Smooth muscle cell (in vitro differentiated cells): Measurements from ENCODE around the gene CXCR6. TPM values are rescaled to one million over a fixed set of nuclear protein-coding genes. Genes with fewer than 3 reads are reported as not detected.

Experiments
- DNase-seq: peaks from one replicate; lab custom pipeline; 2025; ENCODE audit not compliant: unreplicated experiment; lab: John Stamatoyannopoulos, UW
- H2AFZ ChIP-seq: fragments of 200-600 bp; sonication (generic); 2 replicates; pipeline ENCODE4 v1.6.0; 2016; ENCODE audit warnings: antibody characterized with exemption, low read depth, mild to moderate bottlenecking
- H3F3A ChIP-seq: fragments of 200-600 bp; sonication (generic); 2 replicates; pipeline ENCODE4 v1.6.0; 2017; ENCODE audit warnings: antibody characterized with exemption, low read depth
- H3K27ac ChIP-seq: fragments of 200-600 bp; sonication (generic); 2 replicates; pipeline ENCODE4 v1.5.1; 2016; ENCODE audit warnings: low read depth, mild to moderate bottlenecking
- H3K27me3 ChIP-seq: fragments of 200-600 bp; sonication (generic); 2 replicates; pipeline ENCODE4 v1.6.1; 2016; ENCODE audit warnings: low read depth, mild to moderate bottlenecking
- H3K36me3 ChIP-seq: fragments of 200-600 bp; sonication (generic); 2 replicates; pipeline ENCODE4 v1.5.1; 2016; ENCODE audit warnings: low read depth
- H3K4me1 ChIP-seq: fragments of 200-600 bp; sonication (generic); 2 replicates; pipeline ENCODE4 v1.5.1; 2016; ENCODE audit warnings: low read depth
- H3K4me2 ChIP-seq: fragments of 200-600 bp; sonication (generic); 2 replicates; pipeline ENCODE4 v1.6.0; 2016; ENCODE audit warnings: mild to moderate bottlenecking
- H3K4me3 ChIP-seq: fragments of 200-600 bp; sonication (generic); 2 replicates; pipeline ENCODE4 v1.5.1; 2016; ENCODE audit warnings: mild to moderate bottlenecking
- H3K79me2 ChIP-seq: fragments of 200-600 bp; sonication (generic); 2 replicates; pipeline ENCODE4 v1.6.0; 2016; ENCODE audit warnings: low read depth, mild to moderate bottlenecking
- H3K9ac ChIP-seq: fragments of 200-600 bp; sonication (generic); 2 replicates; pipeline ENCODE4 v1.6.0; 2016; ENCODE audit warnings: low read depth
- H3K9me3 ChIP-seq: fragments of 200-600 bp; sonication (generic); replicated peaks from 2 replicates; pipeline ENCODE4 v1.5.1; 2016; ENCODE audit warnings: low read depth
- H4K20me1 ChIP-seq: fragments of 200-600 bp; sonication (generic); 2 replicates; pipeline ENCODE4 v1.6.0; 2016; ENCODE audit warnings: low read depth
- CTCF ChIP-seq: fragments of 200-600 bp; sonication (generic); IDR thresholded peaks from 2 replicates; pipeline ENCODE4 v1.5.1; 2017; ENCODE audit warnings: borderline replicate concordance, mild to moderate bottlenecking, antibody characterized with exemption; ENCODE audit not compliant: insufficient read depth, poor library complexity, severe bottlenecking
- WGBS: methylation state at CpG from one replicate; pipeline ENCODE4 v1.1.7; 2016; ENCODE audit warnings: low lambda C conversion rate; 5-methylcytosine and 5-hydroxymethylcytosine counted together
- polyA plus RNA-seq: library from polyadenylated mRNA; unstranded; fragments of >200 nt; fragmentation: Nextera tagmentation; extraction: Ambion mirVana; gene quantifications from 2 replicates; pipeline ENCODE4 v1.2.1, GENCODE V29; 2016
- total RNA-seq: library from RNA; depleted of rRNA; stranded (reverse); fragments of >200 nt; gene quantifications from 2 replicates; pipeline ENCODE4 v1.2.3, GENCODE V29; 2014

The CXCR6 gene
- total and polyA plus RNA-seq, 2 experiments from 2014 or later: 0.19 to 0.81 TPM

GRCh38 chr3:45966371-45966791 is 23.1 kb downstream of the CXCR6 start:
- no peak overlapping the region for H2AFZ ChIP-seq
- H3K4me3 ChIP-seq: no peak overlapping the region
- H3K9ac ChIP-seq: no peak overlapping the region
- WGBS: 86% methylated on average over 17 of the region's 17 CpGs
- no peak for TF ChIP-seq CTCF
- DNase-seq: no peak
- H3K27ac ChIP-seq: no peak overlapping the region
- no peaks in the 10 kb centered on the region for H3K36me3 ChIP-seq
- H3K4me2 ChIP-seq: no peak overlapping the region
- H4K20me1 ChIP-seq: no peaks in the 10 kb centered on the region
- H3K4me1 ChIP-seq: no peaks in the 10 kb centered on the region
- H3K27me3 ChIP-seq: no peaks in the 10 kb centered on the region
- H3K79me2 ChIP-seq: no peaks in the 10 kb centered on the region
- no peaks in the 10 kb centered on the region for H3F3A ChIP-seq
- H3K9me3 ChIP-seq: no peaks in the 10 kb centered on the region

DNA sequence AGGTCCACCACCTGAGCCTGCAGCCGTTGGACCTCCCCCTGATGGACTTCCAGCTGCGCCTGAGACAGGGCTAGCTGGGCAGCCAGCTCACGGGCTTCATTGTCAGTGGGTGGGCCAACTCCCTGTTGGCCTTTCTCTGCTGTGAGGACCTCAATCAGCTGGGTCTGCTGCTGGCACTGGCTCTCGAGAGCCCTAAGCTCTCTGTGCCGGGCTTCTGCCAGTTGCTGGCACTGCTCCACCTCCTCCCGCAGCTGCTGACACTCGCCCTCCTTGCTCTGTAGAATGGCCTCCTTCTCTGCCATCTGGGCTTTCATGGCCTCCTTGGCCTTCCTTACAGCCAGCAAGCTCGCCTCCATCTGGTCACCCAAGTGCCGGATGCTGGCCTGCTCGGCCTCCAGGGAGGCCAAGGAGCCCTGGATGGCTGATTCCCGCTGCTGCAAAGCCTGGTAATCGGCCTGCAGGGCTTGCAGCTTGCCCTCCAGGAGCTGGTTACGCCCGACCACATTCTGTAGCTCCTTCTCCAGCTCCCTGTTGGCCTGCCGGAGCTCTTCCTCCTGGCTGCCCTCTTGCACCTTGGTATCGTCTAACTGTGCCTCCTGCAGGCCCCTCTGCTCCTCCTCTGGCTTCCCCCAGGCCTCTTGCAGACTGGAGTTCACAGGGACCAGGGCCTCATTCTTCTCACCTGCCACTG is 23.8 kb downstream of the CXCR6 start:
- DNase-seq: no peak
- Histone ChIP-seq H4K20me1 (no peaks in the 10 kb centered on the region), H3K9ac (no peak overlapping the region), H3K27ac (no peak overlapping the region), H3K27me3 (no peaks in the 10 kb centered on the region), H3K9me3 (no peaks in the 10 kb centered on the region), H3K4me1 (no peaks in the 10 kb centered on the region), H3K4me2 (no peak overlapping the region), H3K4me3 (no peak overlapping the region), H2AFZ (no peak overlapping the region), H3F3A (no peaks in the 10 kb centered on the region), H3K79me2 (no peaks in the 10 kb centered on the region), H3K36me3 (no peaks in the 10 kb centered on the region)
- TF ChIP-seq CTCF: no peak
- 93% methylated on average over 16 of the region's 16 CpGs for WGBS

GRCh38 chr3:45967724-45968123 is 24.5 kb downstream of the CXCR6 start:
- 86% methylated on average over 8 of the region's 8 CpGs for WGBS
- H3K9me3 ChIP-seq: no peaks in the 10 kb centered on the region
- no peak overlapping the region for H3K27ac ChIP-seq
- no peak overlapping the region for H3K4me3 ChIP-seq
- H2AFZ ChIP-seq: no peak overlapping the region
- no peak overlapping the region for H3K9ac ChIP-seq
- H3F3A ChIP-seq: no peaks in the 10 kb centered on the region
- no peaks in the 10 kb centered on the region for H3K27me3 ChIP-seq
- no peak overlapping the region for H3K4me2 ChIP-seq
- DNase-seq: no peak
- no peak for TF ChIP-seq CTCF
- no peaks in the 10 kb centered on the region for H3K4me1 ChIP-seq
- H3K79me2 ChIP-seq: no peaks in the 10 kb centered on the region
- H4K20me1 ChIP-seq: no peaks in the 10 kb centered on the region
- H3K36me3 ChIP-seq: no peaks in the 10 kb centered on the region

- Histone ChIP-seq H4K20me1 (no peaks in the 10 kb centered on the region), H3K4me2 (no peak overlapping the region), H3K27me3 (no peaks in the 10 kb centered on the region), H3K9me3 (no peaks in the 10 kb centered on the region), H3K36me3 (no peaks in the 10 kb centered on the region), H3K9ac (no peak overlapping the region), H3F3A (no peaks in the 10 kb centered on the region), H3K79me2 (no peaks in the 10 kb centered on the region), H3K4me3 (no peak overlapping the region), H3K27ac (no peak overlapping the region), H2AFZ (no peak overlapping the region), H3K4me1 (peaks cover 3% of the 10 kb centered on the region)
- WGBS: 80% methylated on average over 9 of the region's 9 CpGs
- TF ChIP-seq CTCF: no peak
- no peak for DNase-seq
Observed at GRCh38 chr3:45968149-45968548, 24.9 kb downstream of the CXCR6 start.
